GM12878 (cell line): ENCODE data around the gene TANK. TPM values are rescaled to one million over a fixed set of nuclear protein-coding genes. Genes with fewer than 3 reads are reported as not detected.
A peak's percentile ranks its signal among the peaks of the same experiment; 100 is the strongest.

Source experiments
- ATAC-seq: fragments of 200-7000 bp; cut with Tn5 transposase; 3 replicates; pipeline ENCODE4 v1.9.1; 2020; ENCODE audit warnings: mild to moderate bottlenecking, moderate library complexity
- Bru-seq: library from RNA; stranded (reverse); fragments of 400-500 nt; gene quantifications from one replicate; lab custom pipeline; 2021; lab: Mats Ljungman, UMichigan
- BruChase-seq, 2 experiments: library from RNA; stranded (reverse); fragments of 400-500 nt; gene quantifications; one replicate each; lab custom pipeline; 2021; lab: Mats Ljungman, UMichigan
- BruUV-seq: library from RNA; stranded (reverse); fragments of 400-500 nt; replicated peaks from 2 replicates; lab custom pipeline; 2021; lab: Mats Ljungman, UMichigan
- CTCF ChIA-PET: fragments of 300-600 bp; sonication (Branson Sonifier 250); formaldehyde crosslinking; extraction: SDS; loops from one replicate; lab custom pipeline; 2021; ENCODE audit warnings: inconsistent platforms; lab: Yijun Ruan, JAX
- POLR2A ChIA-PET: fragments of 350-600 bp; formaldehyde crosslinking; extraction: SDS; loops from one replicate; lab custom pipeline; 2021; ENCODE audit warnings: inconsistent platforms; lab: Charles Lee
- RAD21 ChIA-PET: fragments of 300-600 bp; sonication (Branson Sonifier 250); formaldehyde crosslinking; loops from one replicate; lab custom pipeline; 2023; ENCODE audit warnings: antibody characterized with exemption; ENCODE audit not compliant: unreplicated experiment; lab: Charles Lee
- SMC1A ChIA-PET: fragments of 300-600 bp; sonication (Branson Sonifier 250); formaldehyde crosslinking; loops from one replicate; lab custom pipeline; 2023; ENCODE audit not compliant: unreplicated experiment, uncharacterized antibody; lab: Charles Lee
- DNase-seq: peaks from one replicate; pipeline ENCODE4 v3.0.0-alpha.2; 2011; ENCODE audit warnings: low read depth, low spot score
- FAIRE-seq: peaks from 3 replicates; lab custom pipeline; 2011; peaks lifted over from hg19 to GRCh38; lab: Jason Lieb, UNC
- H2AFZ ChIP-seq: 2 replicates; pipeline ENCODE4 v1.6.0; 2011; ENCODE audit warnings: low read depth, low read length, control low read depth; ENCODE audit not compliant: control insufficient read depth
- H3K27ac ChIP-seq: 2 replicates; pipeline ENCODE4 v1.5.1; 2011; ENCODE audit warnings: control low read depth; ENCODE audit not compliant: control insufficient read depth, insufficient read depth
- H3K27me3 ChIP-seq, 2 experiments: replicated peaks in 1 of 2; 2 replicates each; pipeline versions ENCODE4 v1.6.0 to v1.6.1; 2011; ENCODE audit warnings: low read length in 1 of 2; ENCODE audit not compliant: control insufficient read depth in 2 of 2, insufficient read depth in 2 of 2
- H3K36me3 ChIP-seq, 2 experiments: 2 replicates each; pipeline ENCODE4 v1.5.1; 2011; ENCODE audit warnings: low read length in 1 of 2; ENCODE audit not compliant: control insufficient read depth in 2 of 2, insufficient read depth in 2 of 2
- H3K4me1 ChIP-seq: 2 replicates; pipeline ENCODE4 v1.6.1; 2011; ENCODE audit warnings: mild to moderate bottlenecking, low read length, moderate library complexity, mixed read lengths; ENCODE audit not compliant: control insufficient read depth, insufficient read depth
- H3K4me2 ChIP-seq: 2 replicates; pipeline ENCODE4 v1.6.0; 2011; ENCODE audit warnings: control low read depth; ENCODE audit not compliant: control insufficient read depth, insufficient read depth
- H3K4me3 ChIP-seq: fragments of 200-600 bp; sonication (generic); 2 replicates; pipeline ENCODE4 v1.5.1; 2016
- H3K79me2 ChIP-seq: 2 replicates; pipeline ENCODE4 v1.6.0; 2011; ENCODE audit warnings: low read length; ENCODE audit not compliant: control insufficient read depth, insufficient read depth
- H3K9ac ChIP-seq: 2 replicates; pipeline ENCODE4 v1.8.0; 2011; ENCODE audit warnings: low read length, control low read depth, mixed read lengths; ENCODE audit not compliant: control insufficient read depth, insufficient read depth
- H3K9me3 ChIP-seq: replicated peaks from 3 replicates; pipeline ENCODE4 v1.5.1; 2011; ENCODE audit warnings: mild to moderate bottlenecking, low read length; ENCODE audit not compliant: control insufficient read depth, insufficient read depth
- H4K20me1 ChIP-seq: 2 replicates; pipeline ENCODE4 v1.6.0; 2011; ENCODE audit not compliant: control insufficient read depth, insufficient read depth
- BRCA1 ChIP-seq: IDR thresholded peaks from 2 replicates; pipeline ENCODE4 v1.6.1; 2011; ENCODE audit warnings: low read depth, low read length, improper control_type of control experiment
- CBX5 ChIP-seq: sonication (generic); IDR thresholded peaks from 2 replicates; pipeline ENCODE4 v1.6.1; 2016; ENCODE audit warnings: low read depth, moderate library complexity, mild to moderate bottlenecking, inconsistent platforms
- HDAC6 ChIP-seq: fragments of 200-600 bp; sonication (generic); IDR thresholded peaks from one replicate; pipeline ENCODE4 v1.8.0; 2017; ENCODE audit warnings: antibody characterized with exemption; ENCODE audit not compliant: unreplicated experiment
- HDGF ChIP-seq: fragments of 450-650 bp; IDR thresholded peaks from 2 replicates; pipeline ENCODE4 v1.6.1; 2016; ENCODE audit warnings: antibody characterized with exemption
- KDM1A ChIP-seq: fragments of 200-600 bp; sonication (generic); IDR thresholded peaks from 2 replicates; pipeline ENCODE4 v1.6.1; 2016; ENCODE audit warnings: borderline replicate concordance
- NKRF ChIP-seq: fragments of 450-650 bp; conservative IDR thresholded peaks from 2 replicates; pipeline ENCODE4 v1.6.1; 2017; ENCODE audit warnings: mild to moderate bottlenecking, moderate library complexity
- RELA ChIP-seq: fragments of 450-650 bp; IDR thresholded peaks from 2 replicates; pipeline ENCODE4 v1.8.0; 2014; ENCODE audit warnings: borderline replicate concordance; ENCODE audit not compliant: partially characterized antibody
- SPI1 ChIP-seq: IDR thresholded peaks from 2 replicates; pipeline ENCODE4 v1.6.1; 2011; ENCODE audit warnings: low read depth, mild to moderate bottlenecking, low read length, moderate library complexity, borderline replicate concordance; ENCODE audit not compliant: insufficient read depth
- WGBS: methylation state at CpG from one replicate; pipeline ENCODE4 v1.1.6; 2016; ENCODE audit warnings: low lambda C conversion rate; ENCODE audit not compliant: insufficient replicate concordance, insufficient coverage; ENCODE audit errors: missing lambda C conversion rate; 5-methylcytosine and 5-hydroxymethylcytosine counted together
- in situ Hi-C: fragments of 300-500 bp; cut with MboI; formaldehyde crosslinking; loops from 9 replicates; pipeline ENCODE4 v1.14.3; 2018; ENCODE audit warnings: mixed read lengths
- intact Hi-C: fragments of 100-400 bp; cut with micrococcal nuclease; formaldehyde crosslinking; loops from one replicate; pipeline ENCODE4 v1.14.2; 2022; ENCODE audit not compliant: unreplicated experiment
- long read RNA-seq, 2 experiments: library from polyadenylated mRNA; unstranded; transcript quantifications; one replicate each; pipeline ENCODE4 v2.0.0, GENCODE V29; 2019 to 2020
- polyA minus RNA-seq, 3 experiments: library from RNA; depleted of rRNA, polyadenylated mRNA; stranded (reverse); fragments of >200 nt; gene quantifications; 2 replicates each; pipeline ENCODE4 v1.2.3, GENCODE V29; 2011
- polyA plus RNA-seq, 11 experiments: library from polyadenylated mRNA; depleted of rRNA in 4 of 11; unstranded in 6 of 11; stranded (reverse) in 5 of 11; fragments of >200 nt; fragmentation: Nextera tagmentation in 4 of 11; fragmentation: Illumina TruSeq in 1 of 11; extraction: Ambion mirVana in 4 of 11; extraction: Trizol in 1 of 11; gene quantifications; 1 replicate in 1 of 11; 2 replicates in 10 of 11; pipeline versions ENCODE4 v1.2.1 to v1.2.3, GENCODE V29; 2011 to 2016; ENCODE audit warnings: inconsistent platforms in 2 of 11, missing spikeins in 2 of 11, low read depth in 1 of 11
- total RNA-seq, 4 experiments: library from RNA; depleted of rRNA in 3 of 4; stranded (reverse); fragments of >200 nt in 3 of 4; fragmentation: Illumina TruSeq in 1 of 4; extraction: Trizol in 1 of 4; gene quantifications; 2 replicates each; pipeline versions ENCODE4 v1.2.1 to v1.2.3, GENCODE V29; 2013 to 2021
- TF ChIP-seq, protein P1 (sequence below): IDR thresholded peaks from 2 replicates; pipeline ENCODE4 v1.6.1; 2011; ENCODE audit warnings: borderline replicate concordance, low read depth, mild to moderate bottlenecking, moderate library complexity, low read length; ENCODE audit not compliant: insufficient read depth, poor library complexity, severe bottlenecking

Gene TANK, protein sequence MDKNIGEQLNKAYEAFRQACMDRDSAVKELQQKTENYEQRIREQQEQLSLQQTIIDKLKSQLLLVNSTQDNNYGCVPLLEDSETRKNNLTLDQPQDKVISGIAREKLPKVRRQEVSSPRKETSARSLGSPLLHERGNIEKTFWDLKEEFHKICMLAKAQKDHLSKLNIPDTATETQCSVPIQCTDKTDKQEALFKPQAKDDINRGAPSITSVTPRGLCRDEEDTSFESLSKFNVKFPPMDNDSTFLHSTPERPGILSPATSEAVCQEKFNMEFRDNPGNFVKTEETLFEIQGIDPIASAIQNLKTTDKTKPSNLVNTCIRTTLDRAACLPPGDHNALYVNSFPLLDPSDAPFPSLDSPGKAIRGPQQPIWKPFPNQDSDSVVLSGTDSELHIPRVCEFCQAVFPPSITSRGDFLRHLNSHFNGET
- total RNA-seq (2013; cell fraction: nucleolus; rRNA removed) = 423 and 495 TPM in 2 replicates
- total RNA-seq (2014; rRNA removed) (73.1 and 79.9 TPM in 2 replicates), total RNA-seq (2014; rRNA removed; fragmentation: Illumina TruSeq; extraction: Trizol) (107 and 110 TPM in 2 replicates), total RNA-seq (2021) (56.6 and 64.2 TPM in 2 replicates), polyA plus RNA-seq (2011; rRNA removed) (121 and 166 TPM in 2 replicates), polyA plus RNA-seq (2014; fragmentation: Illumina TruSeq; extraction: Trizol) (76.6 and 104 TPM in 2 replicates), polyA plus RNA-seq (2014; fragmentation: Nextera tagmentation; extraction: Ambion mirVana) (100 to 1,000 TPM; 102 to 127 TPM), polyA plus RNA-seq (2014; rRNA removed) (40.1 and 48.6 TPM in 2 replicates), polyA plus RNA-seq (2016; fragmentation: Nextera tagmentation; extraction: Ambion mirVana) (100 to 1,000 TPM; 104 TPM), polyA minus RNA-seq (2011; rRNA and poly(A)+ RNA removed) (61.1 and 79.8 TPM in 2 replicates), Bru-seq, nascent RNA (percentile 98 among the genes with signal in this experiment), BruChase-seq, experiment 1, labeled RNA remaining after a 6-hour chase (percentile 91 among the genes with signal in this experiment), BruChase-seq, experiment 2, labeled RNA remaining after a 2-hour chase (percentile 92 among the genes with signal in this experiment)
- 28.9 TPM for polyA plus RNA-seq (2011; ENCODE audit: low read depth)
- polyA plus RNA-seq (2011; cell fraction: cytosol; rRNA removed) = 44.8 and 49.0 TPM in 2 replicates
- polyA plus RNA-seq (2011; cell fraction: nucleus; rRNA removed) = 61.7 and 70.9 TPM in 2 replicates
- 40.5 and 47.5 TPM in 2 replicates for polyA plus RNA-seq (2012)
- polyA minus RNA-seq (2011; cell fraction: cytosol; rRNA and poly(A)+ RNA removed) = 20.8 and 33.6 TPM in 2 replicates
- polyA minus RNA-seq (2011; cell fraction: nucleus; rRNA and poly(A)+ RNA removed) = 136 and 215 TPM in 2 replicates
- long read RNA-seq, experiment 1, transcript TANK-201 (8 exons, 2,152 nt) = major isoform, 51 of 98 reads
- long read RNA-seq, experiment 1, transcript TANK-202 (8 exons, 2,171 nt) = minor isoform, 10 of 98 reads
- long read RNA-seq, experiment 1, partial matches to known transcripts = 16 of 98 reads
- long read RNA-seq, experiment 1, other reads (novel, unspliced or antisense) = 19 of 98 reads
- long read RNA-seq, experiment 2, transcript TANK-201 (8 exons, 2,152 nt) = major isoform, 427 of 755 reads
- long read RNA-seq, experiment 2, transcript TANK-202 (8 exons, 2,171 nt) = minor isoform, 105 of 755 reads
- long read RNA-seq, experiment 2, partial matches to known transcripts = 70 of 755 reads
- long read RNA-seq, experiment 2, other reads (novel, unspliced or antisense) = 142 of 755 reads

DNA sequence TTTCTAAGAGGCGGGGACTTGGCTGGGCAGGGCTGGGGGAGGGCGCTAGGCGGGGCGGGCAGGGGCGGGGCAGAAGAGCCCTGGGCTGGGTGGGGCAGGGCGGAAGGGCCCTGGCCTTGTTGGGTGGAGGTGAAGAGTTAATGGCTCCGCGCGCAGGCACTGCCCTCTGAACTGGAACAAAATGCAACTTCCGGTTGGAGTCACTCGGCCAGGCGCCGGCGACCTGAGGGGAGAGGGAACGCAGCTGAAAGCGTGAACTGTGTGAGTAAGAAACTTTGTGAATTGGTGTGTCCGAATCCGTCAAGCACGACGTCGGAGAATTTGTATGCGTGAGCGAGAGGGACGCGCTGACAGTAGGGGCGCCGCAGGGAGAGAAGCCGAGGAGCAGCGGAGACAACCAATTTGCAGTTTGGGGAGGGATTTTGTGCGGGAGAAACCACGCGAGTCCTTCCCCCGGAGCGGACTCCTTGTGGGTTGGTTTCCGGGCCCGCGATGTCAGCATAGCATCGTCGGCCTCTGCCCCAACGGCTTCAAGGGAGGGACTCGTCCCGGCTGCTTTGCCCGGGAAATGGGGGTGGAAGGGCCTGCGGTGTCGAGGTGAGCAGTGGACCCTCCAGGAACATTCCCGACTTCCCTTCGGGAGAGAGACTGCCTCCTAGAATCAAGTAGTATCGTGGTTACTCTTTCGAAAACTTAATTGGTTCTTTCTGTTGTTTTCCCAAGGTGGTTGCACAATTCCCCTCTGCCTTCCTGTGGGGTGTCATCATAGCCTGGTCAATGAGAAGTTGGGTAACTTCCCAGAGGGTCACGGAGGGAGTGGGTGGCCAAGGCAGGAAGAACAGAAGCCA lies at the start of gene TANK:
TSS of gene TANK (plus strand) at position 203 of the 848 bp plus-strand sequence. CDS start 19,235 bp downstream, outside the sequence.
- DNase-seq = peak; percentile 83
- Histone ChIP-seq H3K4me2 (peak within 1 kb of the TSS; percentile 94), H3K4me3 (peak within 1 kb of the TSS; percentile 93), H3K27ac (peak within 1 kb of the TSS; percentile 89), H3K9me3 (peaks cover 4% of the 10 kb centered on the region; the same call in 2 of the 3 replicates), H3K27me3 (no peaks in the 10 kb centered on the region), H2AFZ (peak within 1 kb of the TSS; percentile 66), H3K36me3 (peaks cover 1 to 17% of the 10 kb centered on the region in 2 experiments; a peak in 3 of 4 replicates), H3K79me2 (peaks cover 93% of the 10 kb centered on the region), H4K20me1 (no peaks in the 10 kb centered on the region), H3K9ac (peak within 1 kb of the TSS; percentile 100), H3K4me1 (peaks cover 25% of the 10 kb centered on the region)
- no TSS peak for BruUV-seq
- FAIRE-seq = peak; percentile 89
- ChIA-PET RAD21 (interaction anchor here (1.0 to 1.5 kb wide), 4 partner anchors 22 to 70 kb away, joined by 3 to 5 read pairs (median 4); no protein-coding TSS in a partner anchor), SMC1A (interaction anchor here (0.8 to 1.8 kb wide), 7 partner anchors 11 to 84 kb away, joined by 3 to 5 read pairs (median 4); no protein-coding TSS in a partner anchor), POLR2A (interaction anchor here (0.6 to 0.7 kb wide), 2 partner anchors 22 to 74 kb away, joined by 3 read pairs; no protein-coding TSS in a partner anchor), CTCF (interaction anchor here (1.0 to 1.2 kb wide), 2 partner anchors 90 to 96 kb away, joined by 3 to 5 read pairs; no protein-coding TSS in a partner anchor)
- in situ Hi-C loops = no loop called here
- WGBS = under 1% methylated on average over 47 of the region's 50 CpGs
- ATAC-seq = peak; percentile 90
- intact Hi-C loops = loop anchor here (1.0 to 10.0 kb wide), 5 partner anchors 19 to 1266 kb away; partner anchors contain the start of gene IFIH1
- TF ChIP-seq KDM1A = no peak
- peak; percentile 21 for TF ChIP-seq HDAC6
- peak; percentile 91; the same call in 1 of the 2 replicates for TF ChIP-seq CBX5
- peak; percentile 52 for TF ChIP-seq RELA
- TF ChIP-seq BRCA1 = no peak
- TF ChIP-seq SPI1 = no peak
- TF ChIP-seq NKRF = peak; percentile 47
- TF ChIP-seq, protein P1, sequence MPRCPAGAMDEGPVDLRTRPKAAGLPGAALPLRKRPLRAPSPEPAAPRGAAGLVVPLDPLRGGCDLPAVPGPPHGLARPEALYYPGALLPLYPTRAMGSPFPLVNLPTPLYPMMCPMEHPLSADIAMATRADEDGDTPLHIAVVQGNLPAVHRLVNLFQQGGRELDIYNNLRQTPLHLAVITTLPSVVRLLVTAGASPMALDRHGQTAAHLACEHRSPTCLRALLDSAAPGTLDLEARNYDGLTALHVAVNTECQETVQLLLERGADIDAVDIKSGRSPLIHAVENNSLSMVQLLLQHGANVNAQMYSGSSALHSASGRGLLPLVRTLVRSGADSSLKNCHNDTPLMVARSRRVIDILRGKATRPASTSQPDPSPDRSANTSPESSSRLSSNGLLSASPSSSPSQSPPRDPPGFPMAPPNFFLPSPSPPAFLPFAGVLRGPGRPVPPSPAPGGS = peak; percentile 67
- TF ChIP-seq HDGF = no peak
